Hematopoietic multipotent progenitor cell treated with erythropoietin and hydrocortisone succinate and interleukin-3 and kit ligand, for 15 days (in vitro differentiated cells): Measurements from ENCODE around the gene NHEJ1.

ENCODE experiments used
- DNase-seq: peaks from one replicate; pipeline ENCODE4 v3.0.0-alpha.2; 2015; ENCODE audit warnings: low spot score

Gene NHEJ1

DNA sequence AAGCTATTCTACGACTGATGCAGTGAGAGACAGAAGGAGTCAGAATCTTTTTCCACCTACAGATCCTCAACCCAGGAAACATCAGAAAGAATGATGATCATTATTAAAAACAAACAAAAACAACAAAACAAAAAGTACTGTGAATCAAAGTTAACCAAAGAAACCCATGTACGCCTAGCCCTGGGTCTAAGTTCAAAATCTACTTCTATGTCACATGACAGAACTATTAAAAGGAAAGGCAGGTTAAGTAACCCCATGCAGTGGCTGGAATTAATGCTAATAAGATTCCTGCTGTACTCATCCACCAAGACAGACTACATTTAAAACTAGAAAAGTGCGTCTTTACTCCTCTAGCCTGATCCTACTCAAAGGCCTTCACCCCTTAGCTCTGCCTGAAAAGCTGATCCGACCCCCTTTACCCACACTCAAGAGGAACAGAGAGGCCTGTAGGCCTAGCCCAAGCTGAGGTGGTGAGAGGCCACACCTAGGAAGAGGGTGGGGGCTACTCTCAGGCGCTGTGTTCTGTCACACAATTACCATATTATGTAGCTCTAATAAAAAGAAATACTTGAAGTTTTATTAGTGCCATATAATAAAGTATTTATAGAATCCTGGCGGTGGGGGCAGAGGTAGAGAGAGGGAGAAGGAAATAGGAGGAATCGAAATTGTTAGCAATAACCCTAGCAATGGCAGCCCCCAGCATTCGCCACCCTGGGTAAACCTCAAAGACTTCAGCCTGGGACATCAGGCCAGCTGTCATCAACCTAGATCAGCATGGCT lies 37.1 kb downstream of the NHEJ1 start:
- no peak for DNase-seq

- no peak for DNase-seq
Observed at GRCh38 chr2:219122202-219122980, 38.2 kb downstream of the NHEJ1 start.

GRCh38 chr2:219120082-219120481 lies 40.5 kb downstream of the NHEJ1 start:
- DNase-seq, result no peak

GRCh38 chr2:219119422-219120043 lies 41.1 kb downstream of the NHEJ1 start:
- DNase-seq, result peak; percentile 52

DNA sequence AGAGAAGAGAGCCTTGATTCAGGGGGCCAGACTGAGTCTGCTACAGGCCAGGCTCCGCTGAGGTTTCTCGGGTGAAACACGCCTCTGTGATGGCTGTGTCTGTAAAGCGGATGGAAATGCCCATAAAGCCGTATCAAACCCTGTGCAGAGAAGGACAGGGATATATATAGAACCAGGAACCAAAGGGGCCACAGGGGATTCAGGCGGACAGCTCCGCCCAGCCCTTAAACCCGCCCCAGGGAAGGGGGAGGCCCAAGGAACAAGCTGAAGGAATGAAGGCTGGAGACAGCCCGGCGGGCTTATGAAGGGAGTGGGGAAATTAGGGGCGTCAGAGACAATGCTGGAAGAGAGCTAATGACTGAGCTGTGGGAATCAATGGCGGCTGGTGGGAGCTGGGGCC lies 42.1 kb downstream of the NHEJ1 start:
- no peak for DNase-seq

DNA sequence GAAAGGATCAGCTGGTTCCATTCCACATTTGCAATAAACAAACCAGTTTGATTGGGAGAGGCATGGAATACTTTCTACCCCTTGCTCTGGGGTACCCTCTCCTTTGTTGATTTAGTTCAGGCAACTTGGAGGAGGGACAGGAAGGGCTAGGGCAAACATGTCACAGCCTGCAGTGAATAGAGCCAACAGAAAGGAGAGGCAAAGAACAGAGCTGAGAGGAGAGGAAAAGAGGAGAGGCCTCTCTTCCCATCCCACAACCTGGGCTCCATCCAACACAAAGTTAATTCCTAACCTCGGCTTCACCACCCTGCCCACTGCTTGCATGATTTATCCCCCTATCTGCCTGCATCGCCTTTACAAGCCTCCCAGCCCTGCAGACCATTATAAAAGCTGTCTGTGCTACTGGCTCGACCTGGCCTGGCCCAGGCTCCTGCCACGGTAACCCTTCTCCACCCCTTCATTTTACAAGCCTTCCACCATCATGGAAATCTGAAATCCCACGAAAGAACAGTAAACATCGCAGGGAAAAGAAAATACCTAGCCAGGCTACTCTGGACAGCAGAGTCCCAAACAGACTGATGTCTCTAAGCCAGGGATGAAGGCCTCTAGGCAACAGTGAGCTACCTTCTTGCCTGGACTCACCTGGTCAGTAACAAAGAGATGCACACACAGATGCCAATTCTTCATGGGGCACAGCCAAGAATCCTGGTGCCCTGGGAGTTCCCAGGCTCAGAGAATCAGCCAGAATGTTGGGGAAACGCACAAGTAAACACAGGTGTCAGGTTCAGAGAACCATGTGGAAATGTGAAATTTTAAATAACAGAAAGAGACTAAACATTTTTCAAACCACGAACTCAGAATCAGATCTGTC lies 43.6 kb downstream of the NHEJ1 start:
- no peak for DNase-seq

DNA sequence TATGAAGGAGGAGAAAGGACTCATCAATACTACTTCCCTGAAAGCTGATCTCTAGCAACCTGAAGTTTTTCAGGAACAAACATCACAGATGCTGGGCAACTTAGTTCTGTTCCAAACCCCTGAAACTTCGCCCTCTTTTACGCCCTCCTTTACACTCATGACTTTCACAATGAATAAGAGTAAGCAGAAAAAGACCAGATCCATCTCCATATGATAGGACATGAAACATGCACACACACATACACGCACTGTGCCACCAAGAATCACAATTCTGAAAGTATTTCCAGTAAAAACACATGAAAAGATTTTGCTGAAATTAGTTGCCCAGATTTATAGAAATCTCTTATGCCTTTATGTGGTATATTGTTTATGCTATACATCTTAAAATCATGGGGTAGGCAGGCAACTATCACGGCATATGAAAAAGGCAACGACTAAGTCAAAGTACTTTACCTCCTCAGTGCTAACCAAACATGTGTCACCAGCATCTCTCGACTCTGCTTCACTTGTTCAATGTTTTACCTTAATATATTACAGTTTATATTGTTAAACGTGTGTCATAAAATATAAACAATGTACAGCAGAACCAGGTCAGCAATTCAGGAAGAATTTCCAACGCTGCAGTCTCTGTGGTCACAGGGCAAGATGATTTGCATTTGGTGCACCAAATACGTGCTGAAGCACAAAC lies 47.8 kb downstream of the NHEJ1 start:
- DNase-seq, result no peak

- no peak for DNase-seq
Observed at GRCh38 chr2:219112062-219112406, 48.6 kb downstream of the NHEJ1 start.

DNA sequence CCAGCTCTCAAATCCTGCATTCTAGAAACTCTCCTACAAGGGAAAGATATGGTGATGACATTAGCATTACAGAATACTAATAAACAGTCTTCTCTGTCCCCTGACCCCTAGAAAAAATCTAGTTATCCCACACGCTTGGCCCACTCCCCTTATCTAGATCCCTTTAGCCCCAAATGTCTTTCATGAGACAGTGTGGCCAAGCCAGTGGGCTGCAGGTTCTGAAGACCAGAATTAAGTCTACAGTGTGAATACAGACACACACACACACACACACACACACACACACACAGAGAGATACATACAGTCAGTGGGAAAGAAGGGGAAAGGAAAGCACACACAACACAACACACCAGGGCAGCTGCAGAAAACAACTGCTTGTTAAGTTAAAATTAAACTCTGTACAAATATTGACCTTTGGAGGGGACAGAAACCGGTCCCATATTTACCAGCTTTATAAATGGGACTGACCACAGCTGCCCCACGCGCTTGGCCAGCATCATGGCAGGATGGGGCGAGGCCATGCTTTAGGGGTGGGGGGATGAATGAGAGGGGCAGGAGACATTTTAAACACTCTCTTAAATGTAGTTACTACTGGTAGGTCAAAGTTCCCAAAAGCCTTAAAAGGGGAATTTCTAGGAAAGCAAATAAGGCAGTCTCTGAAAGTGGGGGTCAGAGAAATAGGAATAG lies 49.1 kb downstream of the NHEJ1 start:
- no peak for DNase-seq

GRCh38 chr2:219109471-219109870 lies 51.1 kb downstream of the NHEJ1 start:
- DNase-seq, result no peak

- no peak for DNase-seq
Observed at GRCh38 chr2:219107758-219108157, 52.9 kb downstream of the NHEJ1 start.

- no peak for DNase-seq
Observed at GRCh38 chr2:219106251-219106650, 54.4 kb downstream of the NHEJ1 start.

- DNase-seq, result peak; percentile 34
Observed at GRCh38 chr2:219104107-219105035, 56.2 kb downstream of the NHEJ1 start.

DNA sequence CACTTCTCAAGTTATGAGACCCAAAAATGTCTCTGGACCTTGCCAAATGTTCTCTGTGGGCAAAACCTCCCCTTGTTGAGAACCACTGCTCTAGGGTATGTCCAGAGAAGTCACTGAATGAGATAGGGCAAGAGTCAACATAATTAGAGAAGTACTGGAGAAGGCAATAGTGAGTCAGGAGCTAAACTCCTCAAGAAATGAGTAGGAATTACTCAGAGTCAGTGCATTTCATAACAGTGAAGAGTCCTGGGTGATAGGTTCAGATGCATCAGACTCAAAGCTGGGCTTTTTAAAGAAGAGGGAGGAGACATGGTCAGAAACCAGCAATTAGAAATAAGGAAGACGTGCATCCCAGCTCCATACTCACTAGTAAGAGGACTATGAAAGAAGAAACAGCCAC lies 61.3 kb downstream of the NHEJ1 start:
- no peak for DNase-seq

DNA sequence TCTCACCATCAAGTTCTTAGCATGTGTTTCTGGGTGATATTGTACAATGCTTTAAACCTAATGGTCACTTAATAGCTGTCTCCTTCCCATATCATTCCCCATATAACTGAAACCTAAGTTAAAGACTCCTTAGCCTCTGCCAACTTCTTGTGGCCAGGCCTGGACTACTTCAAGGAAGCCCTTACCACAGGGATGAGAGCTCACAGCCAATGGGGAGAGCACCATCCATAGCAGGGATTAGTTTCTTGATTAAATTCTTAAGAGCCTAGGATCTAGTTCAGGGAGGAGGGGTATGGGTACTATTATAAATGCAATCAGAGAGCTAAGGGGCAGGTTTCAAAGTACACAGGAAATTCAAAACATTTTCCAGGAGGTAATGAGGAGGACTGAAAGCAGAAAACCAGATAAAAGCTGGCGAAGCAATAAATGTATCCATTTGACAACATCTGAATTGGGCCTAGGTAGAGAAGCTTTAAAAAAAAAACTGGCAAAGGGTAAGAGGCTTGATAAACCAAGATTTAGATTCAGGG lies 65.1 kb downstream of the NHEJ1 start:
- DNase-seq, result no peak

DNA sequence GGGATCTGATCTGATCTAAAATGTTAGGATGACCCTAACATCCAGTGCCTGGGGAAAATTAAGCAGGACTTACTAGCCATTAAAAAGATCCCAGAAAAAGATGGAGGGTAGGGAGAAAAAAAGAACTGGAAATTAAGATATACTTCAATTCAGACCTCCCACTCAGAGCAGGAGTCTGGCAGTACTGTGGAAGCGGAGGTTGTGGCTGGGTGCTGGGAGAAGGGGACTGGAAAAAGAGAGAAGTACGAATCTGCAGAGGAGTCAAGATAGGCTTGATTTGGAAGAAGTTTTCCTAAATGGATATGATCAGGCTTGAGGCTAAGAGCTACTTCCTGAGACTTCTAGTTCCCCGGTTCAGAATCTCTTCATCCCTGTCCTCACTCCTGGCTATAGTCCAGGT lies 66.4 kb downstream of the NHEJ1 start:
- no peak for DNase-seq

DNA sequence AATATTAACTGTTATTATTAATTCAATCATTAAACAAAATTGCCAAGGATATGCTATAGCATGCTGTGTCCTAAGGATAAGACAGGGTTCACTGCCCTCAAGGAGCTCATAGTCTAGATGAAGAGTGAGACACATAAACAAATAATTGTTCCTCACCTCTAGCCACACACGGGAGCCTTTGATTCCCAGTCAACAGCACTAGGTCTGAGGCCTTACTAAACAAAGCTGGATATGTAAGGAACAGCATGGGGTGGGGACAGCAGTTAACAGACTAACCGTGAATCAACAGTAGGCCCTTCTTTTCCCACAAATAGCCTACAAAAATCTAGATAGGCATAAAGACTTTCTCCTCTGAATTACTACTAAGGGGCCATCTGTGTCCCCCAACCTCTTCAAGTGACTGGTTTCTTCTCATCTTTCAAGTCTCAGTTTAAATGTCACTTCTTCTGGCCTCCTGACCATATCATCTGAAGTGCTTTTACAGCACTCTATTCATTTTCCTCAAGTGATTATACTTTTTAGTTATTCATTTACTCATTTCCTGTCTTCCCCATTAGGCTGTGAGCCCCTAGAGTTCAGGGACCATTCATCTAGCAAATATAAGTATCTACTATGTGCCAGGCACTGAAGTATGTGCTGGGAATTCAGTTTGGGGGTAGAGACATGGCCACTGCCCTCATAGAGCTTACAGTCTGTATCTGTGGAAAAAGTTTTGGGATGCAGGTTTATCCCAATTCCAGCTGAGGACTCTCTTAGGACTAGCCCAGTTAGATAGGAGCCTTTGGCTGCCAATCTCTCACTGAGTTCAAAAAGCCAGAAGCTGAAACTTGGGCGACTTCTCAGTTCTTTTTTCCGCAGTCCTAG lies 69.9 kb downstream of the NHEJ1 start:
- DNase-seq, result no peak

- DNase-seq, result no peak
Observed at GRCh38 chr2:219089330-219089729, 71.3 kb downstream of the NHEJ1 start.

DNA sequence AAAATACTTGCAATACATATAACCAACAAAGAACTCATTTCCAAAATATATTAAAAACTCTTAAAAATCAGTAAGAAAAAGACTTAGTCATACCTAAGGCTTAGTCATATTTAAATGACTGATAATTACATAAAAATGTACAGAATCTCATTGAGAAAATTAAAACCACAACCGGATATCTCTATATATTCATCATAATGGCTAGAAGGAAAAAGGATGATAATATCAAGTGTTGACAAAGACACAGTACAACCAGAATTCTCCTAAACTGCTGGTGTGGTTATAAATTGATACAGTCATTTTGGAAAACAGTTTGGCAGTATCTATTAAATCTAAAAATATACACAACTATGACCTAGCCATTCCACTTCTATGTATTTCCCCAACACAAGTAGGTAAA lies 72.8 kb downstream of the NHEJ1 start:
- no peak for DNase-seq
